Fibroblast of skin of scalp (primary cell): ENCODE results near the gene NTHL1.
"Not testable (repeated sequence)": the region's sequence is repeated elsewhere in the genome, so short reads cannot be mapped to it uniquely, and the experiment has no call there.

Experiments
- DNase-seq: peaks from one replicate; pipeline ENCODE4 v3.0.0-alpha.2; 2013

NTHL1 gene

DNA sequence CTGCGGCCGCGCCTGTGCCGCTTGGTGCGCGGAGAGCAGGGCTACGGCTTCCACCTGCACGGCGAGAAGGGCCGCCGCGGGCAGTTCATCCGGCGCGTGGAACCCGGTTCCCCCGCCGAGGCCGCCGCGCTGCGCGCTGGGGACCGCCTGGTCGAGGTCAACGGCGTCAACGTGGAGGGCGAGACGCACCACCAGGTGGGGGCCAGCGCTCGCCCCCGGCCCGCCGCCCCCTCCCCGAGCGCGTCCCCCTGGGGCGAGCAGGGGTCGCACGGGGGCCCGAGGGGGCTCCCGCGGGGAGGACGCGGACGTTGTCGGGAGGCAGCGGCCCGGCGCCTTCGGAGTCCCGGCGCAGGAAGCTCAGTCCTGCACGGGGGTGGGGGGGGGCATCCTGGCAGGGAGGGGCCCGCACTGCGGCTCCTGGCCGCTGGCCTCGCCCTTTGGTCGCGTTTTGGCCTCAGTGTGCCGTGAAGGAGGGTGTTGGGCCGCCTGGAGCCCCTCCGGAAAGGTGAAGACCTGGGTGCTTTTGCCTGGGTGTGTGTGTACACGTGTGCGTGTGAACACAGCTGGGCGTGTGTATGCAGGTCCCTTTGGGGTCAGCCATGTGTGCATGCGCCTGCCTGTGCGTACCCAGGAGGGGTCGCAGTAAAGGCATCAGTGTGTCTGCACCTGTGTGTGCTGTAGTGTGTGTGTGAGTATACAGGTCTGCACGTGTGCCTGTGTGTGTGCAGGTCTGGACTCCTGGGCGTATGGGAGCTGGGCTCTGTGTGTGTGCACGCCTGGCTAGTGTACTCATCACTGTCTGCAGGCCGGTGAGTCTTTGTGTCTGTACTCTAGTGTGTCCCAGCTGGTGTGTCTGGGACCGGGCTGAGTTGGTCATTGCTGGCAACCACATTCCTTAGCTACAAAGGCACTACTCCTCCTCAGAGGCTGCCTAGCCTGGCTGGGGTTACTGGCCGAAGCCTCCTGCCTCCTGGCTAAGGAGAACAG, 20.3 kb downstream of the NTHL1 start:
- DNase-seq, result peak; percentile 48

DNA sequence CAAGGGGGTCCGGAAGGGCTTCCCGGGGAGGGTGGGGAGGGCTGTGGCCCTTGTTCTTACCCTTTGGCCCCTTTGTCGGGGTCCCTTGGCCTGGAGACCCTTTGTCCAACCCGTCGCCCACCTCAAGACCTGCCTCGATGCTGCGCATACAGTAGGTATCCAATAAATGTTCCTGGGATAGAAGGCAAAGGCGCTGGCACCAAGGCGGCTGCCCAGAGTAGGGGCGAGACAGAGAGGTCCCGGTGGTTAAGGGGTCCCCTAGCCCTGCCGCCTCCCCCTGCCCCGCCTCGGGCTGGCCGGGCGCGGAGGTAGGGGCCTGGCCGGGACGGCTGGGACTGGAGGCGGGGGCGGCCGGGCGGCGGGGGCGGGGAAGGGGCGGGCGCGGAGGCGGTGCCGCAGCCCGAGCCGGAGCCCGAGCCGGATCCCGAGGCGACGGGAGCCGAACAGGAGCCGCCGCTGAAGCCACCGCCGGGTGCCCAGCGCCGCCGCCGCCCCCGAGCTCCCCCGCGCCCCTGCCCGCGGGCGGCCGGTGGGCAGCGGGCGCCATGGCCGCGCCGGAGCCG, 21.1 kb downstream of the NTHL1 start, which contains the start of gene NHERF2:
Gene NHERF2, plus strand, starts transcription at position 442 of the 563 bp plus-strand sequence. Its CDS starts 104 bp downstream, at position 546.
- DNase-seq, result no peak

GRCh38 chr16:2025878-2026460, 21.7 kb downstream of the NTHL1 start:
- no peak for DNase-seq

GRCh38 chr16:2025251-2025650, 22.4 kb downstream of the NTHL1 start:
- DNase-seq, result no peak

GRCh38 chr16:2024032-2024420, 23.6 kb downstream of the NTHL1 start:
- no peak for DNase-seq

DNA sequence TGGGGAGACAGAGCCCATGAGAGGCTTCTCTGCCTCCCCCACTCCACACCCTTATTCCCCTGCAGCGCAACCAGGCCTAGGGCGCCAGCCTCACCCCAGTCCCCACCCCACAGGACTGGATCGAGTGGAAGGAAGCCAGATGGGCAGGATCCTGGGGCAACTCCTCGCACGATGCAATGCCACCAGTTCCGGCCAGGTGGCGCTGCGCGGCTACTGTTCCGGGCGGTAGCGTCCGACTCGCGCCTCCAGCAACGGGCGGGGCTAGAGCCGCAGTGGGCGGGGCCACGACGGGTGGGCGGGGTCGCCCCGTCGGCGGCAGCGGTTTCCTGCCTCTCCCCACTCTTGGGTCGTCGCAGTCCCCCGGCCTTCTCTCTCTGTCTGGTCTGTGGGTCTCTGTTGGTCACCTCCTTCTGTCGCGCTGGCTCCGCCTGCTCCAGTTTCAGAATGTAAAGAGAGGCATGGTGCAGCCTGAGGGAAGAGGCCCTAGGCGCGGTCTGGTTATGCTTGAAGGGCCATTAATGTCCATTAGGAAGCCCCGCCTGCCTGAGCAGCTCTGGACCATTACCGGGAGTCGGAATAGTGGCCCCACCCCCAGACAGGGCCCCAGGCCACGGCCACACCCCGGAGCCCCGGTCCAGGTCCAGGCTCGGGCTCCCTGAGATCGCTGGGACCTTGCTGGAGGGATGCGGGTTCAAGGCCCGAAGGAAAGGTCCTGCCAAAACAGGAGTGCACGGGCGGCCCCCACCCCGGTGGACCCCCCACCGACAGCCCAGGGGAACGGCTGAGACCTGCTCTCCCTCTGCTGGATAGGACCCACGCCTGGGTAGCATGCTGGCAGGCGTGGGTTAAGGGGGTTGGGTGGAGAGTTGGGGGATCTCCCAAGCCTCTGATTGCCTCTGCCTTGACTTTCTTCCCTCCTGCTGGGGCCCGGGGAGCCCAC, 24.3 kb downstream of the NTHL1 start:
- peak; percentile 87 for DNase-seq

- peak; percentile 79 for DNase-seq
Measured at GRCh38 chr16:2022723-2023091, 24.9 kb downstream of the NTHL1 start.

- DNase-seq, result peak; percentile 9
Measured at GRCh38 chr16:2019921-2020831, 27.5 kb downstream of the NTHL1 start.

- no peak for DNase-seq
Measured at GRCh38 chr16:2019518-2019920, 28.1 kb downstream of the NTHL1 start, which contains the start of gene NPW. Gene NPW, plus strand, starts transcription at chr16:2019785.

- DNase-seq, result peak; percentile 19
Measured at GRCh38 chr16:2016407-2016922, 31.2 kb downstream of the NTHL1 start.

DNA sequence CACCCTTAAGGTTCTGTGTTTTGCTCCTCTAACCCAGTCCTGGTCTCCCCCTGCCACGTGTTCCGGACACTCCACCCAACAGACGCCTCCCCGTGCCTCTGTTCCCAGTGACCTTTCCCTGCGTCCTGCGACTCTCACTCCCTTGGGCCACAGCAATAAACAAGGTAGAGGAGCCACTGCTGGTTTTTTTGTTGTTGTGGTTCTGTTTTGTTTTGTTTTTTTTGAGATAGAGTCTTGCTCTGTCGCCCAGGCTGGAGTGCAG, 31.8 kb downstream of the NTHL1 start:
- DNase-seq, result no peak

GRCh38 chr16:2015117-2015946, 32.3 kb downstream of the NTHL1 start:
- peak; percentile 56 for DNase-seq

DNA sequence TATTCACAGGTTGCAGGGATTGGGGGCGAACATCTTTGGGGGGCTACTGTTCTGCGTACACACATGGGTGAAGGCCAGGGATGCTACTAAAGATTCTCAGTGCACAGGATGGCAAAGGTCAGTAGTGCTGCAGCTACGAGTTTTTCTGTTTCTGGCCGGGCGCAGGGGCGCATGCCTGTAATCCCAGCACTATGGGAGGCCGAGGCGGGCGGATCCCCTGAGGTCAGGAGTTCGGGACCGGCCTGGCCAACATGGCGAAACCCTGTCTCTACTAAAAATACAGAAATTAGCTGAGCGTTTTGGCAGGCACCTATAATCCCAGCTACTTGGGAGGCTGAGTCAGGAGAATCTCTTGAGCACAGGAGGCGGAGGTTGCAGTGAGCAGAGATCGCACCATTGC, 34.1 kb downstream of the NTHL1 start:
- no peak for DNase-seq

DNA sequence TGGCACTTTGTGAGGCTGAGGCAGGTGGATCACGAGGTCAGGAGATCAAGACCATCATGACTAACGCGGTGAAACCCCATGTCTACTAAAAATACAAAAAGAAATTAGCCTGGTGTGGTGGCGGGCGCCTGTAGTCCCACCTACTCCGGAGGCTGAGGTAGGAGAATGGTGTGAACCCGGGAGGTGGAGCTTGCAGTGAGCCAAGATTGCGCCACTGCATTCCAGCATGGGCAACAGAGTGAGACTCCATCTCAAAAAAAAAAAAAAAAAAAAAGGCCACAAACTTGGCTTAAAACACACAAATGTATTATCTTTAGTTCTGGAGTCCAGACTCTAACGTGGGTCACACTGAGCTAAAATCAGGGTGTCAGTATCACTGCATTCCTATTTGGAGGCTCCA, 35.9 kb downstream of the NTHL1 start:
- DNase-seq, result not testable (repeated sequence)

DNA sequence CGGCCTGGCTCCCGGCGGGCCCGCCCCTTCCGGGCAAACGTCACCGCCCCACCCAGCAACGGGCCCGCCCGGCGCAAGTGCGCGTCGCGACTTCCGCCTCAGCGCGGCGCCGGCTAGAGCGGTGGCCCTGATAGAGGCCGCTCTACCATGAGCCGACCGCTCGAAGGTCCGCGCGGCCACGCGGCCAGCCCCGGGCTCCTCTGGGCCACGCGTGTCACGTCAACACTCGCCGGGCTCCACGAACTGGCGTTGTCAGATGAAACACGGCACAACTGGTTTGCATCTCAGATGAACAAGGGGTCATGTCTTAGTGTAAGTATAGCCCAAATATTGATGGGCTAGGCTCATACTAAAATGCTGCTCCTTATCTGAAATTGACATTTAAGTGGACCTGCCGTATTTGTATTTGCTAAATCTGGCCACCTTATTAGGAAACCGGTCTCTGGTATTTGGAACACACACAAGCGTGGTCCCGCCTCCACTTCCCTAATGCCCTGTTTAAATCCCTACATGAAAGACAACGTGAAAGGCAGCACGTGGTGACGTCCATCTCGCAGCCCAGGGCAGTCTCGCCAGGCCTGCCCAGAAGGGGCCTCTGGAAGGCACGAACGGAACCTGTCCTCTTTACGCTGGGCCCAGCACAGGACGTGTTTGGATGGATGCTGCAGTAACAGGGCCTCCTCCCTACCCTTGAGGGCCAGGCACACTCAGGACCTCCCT, 37.7 kb downstream of the NTHL1 start, which contains the start of gene ZNF598:
Gene ZNF598, minus strand, starts transcription at position 31 of the 720 bp plus-strand sequence.
- peak; percentile 93 for DNase-seq

- no peak for DNase-seq
Measured at GRCh38 chr16:2009164-2009711, 38.4 kb downstream of the NTHL1 start.

DNA sequence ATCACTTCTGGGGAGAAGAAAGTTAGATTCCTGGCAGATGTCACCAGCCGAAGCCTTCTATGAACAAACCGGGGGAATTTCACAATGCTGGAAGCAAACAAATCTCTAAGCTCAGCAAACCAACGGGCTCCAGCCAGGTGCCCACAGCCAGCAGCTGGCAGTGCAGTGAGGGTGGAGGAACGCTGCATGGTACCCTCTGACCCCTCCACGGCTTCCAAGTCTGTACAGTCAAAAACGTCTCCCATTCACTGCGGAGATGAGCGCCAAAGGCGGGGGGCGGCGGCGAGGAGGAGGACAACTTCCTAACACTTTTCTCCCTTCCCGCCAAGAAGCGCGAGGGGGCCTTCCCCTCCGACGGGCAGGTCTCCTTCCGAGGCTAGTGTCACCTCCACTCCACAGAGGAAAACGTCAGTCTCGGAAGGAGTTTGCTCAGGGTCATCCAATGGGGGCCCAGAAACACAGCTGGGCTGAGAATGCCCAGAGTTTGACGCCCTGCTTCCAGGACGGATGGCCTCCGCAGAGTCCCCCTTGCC, 38.9 kb downstream of the NTHL1 start:
- DNase-seq, result peak; percentile 11

DNA sequence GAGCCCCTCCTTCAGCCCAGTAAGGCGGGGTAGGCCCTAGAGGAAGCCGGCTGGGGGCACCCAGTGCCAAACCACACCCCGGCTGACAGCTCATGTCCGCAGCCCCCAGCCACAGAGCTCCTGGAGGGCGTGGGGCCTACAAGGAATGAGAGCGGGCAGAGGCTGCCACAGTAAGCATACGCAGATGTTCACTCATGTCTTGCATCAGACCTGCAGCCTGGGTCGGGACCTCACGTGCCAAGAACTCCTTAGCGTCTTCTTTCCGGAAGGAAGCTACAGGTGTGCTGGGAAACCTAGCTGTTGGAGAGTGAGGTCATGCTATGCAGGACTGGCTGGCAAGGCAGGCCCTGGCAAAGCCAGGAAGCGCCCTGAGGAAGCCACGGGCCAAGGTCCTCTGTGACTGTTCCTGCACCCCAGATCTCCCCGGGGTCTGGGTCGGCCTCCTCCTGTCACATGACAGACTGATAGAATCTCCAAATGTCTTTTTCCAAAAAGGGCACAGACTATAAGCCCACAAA, 39.6 kb downstream of the NTHL1 start:
- peak; percentile 55 for DNase-seq
